ENCODE results near the gene HPSE2.
"Not testable (repeated sequence)": the region's sequence is repeated elsewhere in the genome, so short reads cannot be mapped to it uniquely, and the experiment has no call there.

HPSE2 gene

GRCh38 chr10:98919899-98920298, 315.8 kb downstream of the HPSE2 start:
- no peak for DNase-seq (ENCODE audit: low read depth)

GRCh38 chr10:98917828-98918227, 317.8 kb downstream of the HPSE2 start:
- no peak for DNase-seq (ENCODE audit: low read depth)

- DNase-seq (ENCODE audit: low read depth): no peak
These were observed 319.0 kb downstream of the HPSE2 start for GRCh38 chr10:98916526-98917125.

GRCh38 chr10:98915911-98916310, 319.7 kb downstream of the HPSE2 start:
- no peak for DNase-seq (ENCODE audit: low read depth)

GRCh38 chr10:98910546-98910945, 325.1 kb downstream of the HPSE2 start:
- DNase-seq (ENCODE audit: low read depth): no peak

GRCh38 chr10:98910048-98910447, 325.6 kb downstream of the HPSE2 start:
- DNase-seq (ENCODE audit: low read depth): no peak

GRCh38 chr10:98908868-98909267, 326.8 kb downstream of the HPSE2 start:
- DNase-seq (ENCODE audit: low read depth): no peak

- DNase-seq (ENCODE audit: low read depth): not testable (repeated sequence)
These were observed 327.4 kb downstream of the HPSE2 start for GRCh38 chr10:98908247-98908646.

- DNase-seq (ENCODE audit: low read depth): no peak
These were observed 334.1 kb downstream of the HPSE2 start for GRCh38 chr10:98901441-98902110.

GRCh38 chr10:98899018-98899417, 336.6 kb downstream of the HPSE2 start:
- no peak for DNase-seq (ENCODE audit: low read depth)

GRCh38 chr10:98892523-98892922, 343.1 kb downstream of the HPSE2 start:
- no peak for DNase-seq (ENCODE audit: low read depth)

- no peak for DNase-seq (ENCODE audit: low read depth)
These were observed 349.0 kb downstream of the HPSE2 start for GRCh38 chr10:98886686-98887085.

- DNase-seq (ENCODE audit: low read depth): no peak
These were observed 350.3 kb downstream of the HPSE2 start for GRCh38 chr10:98885378-98885777.

- DNase-seq (ENCODE audit: low read depth): no peak
These were observed 353.9 kb downstream of the HPSE2 start for GRCh38 chr10:98881789-98882188.

- no peak for DNase-seq (ENCODE audit: low read depth)
These were observed 354.7 kb downstream of the HPSE2 start for GRCh38 chr10:98880971-98881370.

GRCh38 chr10:98878921-98879320, 356.7 kb downstream of the HPSE2 start:
- DNase-seq (ENCODE audit: low read depth): no peak

- DNase-seq (ENCODE audit: low read depth): no peak
These were observed 357.2 kb downstream of the HPSE2 start for GRCh38 chr10:98878418-98878817.

GRCh38 chr10:98861962-98862361, 373.7 kb downstream of the HPSE2 start:
- no peak for DNase-seq (ENCODE audit: low read depth)

- DNase-seq (ENCODE audit: low read depth): no peak
These were observed 377.1 kb downstream of the HPSE2 start for GRCh38 chr10:98858525-98858924.

- no peak for DNase-seq (ENCODE audit: low read depth)
These were observed 380.1 kb downstream of the HPSE2 start for GRCh38 chr10:98855403-98856189.

GRCh38 chr10:98852686-98853085, 383.0 kb downstream of the HPSE2 start:
- no peak for DNase-seq (ENCODE audit: low read depth)

GRCh38 chr10:98848361-98848760, 387.3 kb downstream of the HPSE2 start:
- DNase-seq (ENCODE audit: low read depth): no peak

- DNase-seq (ENCODE audit: low read depth): no peak
These were observed 388.9 kb downstream of the HPSE2 start for GRCh38 chr10:98846787-98847186.

Measured in activated T-helper 9 cell treated with anti-CD3 and anti-CD28 coated beads, Interleukin-2, amount 50 U/mL, for 16 hours (primary cell).